Activated T-helper 17 cell treated with anti-CD3 and anti-CD28 coated beads, Interleukin-2, amount 50 U/mL, for 72 hours (primary cell): Measurements from ENCODE around the gene HAVCR2. TPM values are rescaled to one million over a fixed set of nuclear protein-coding genes. Genes with fewer than 3 reads are reported as not detected.

Experiments
- ATAC-seq: fragments of 150-1000 bp; cut with Tn5 transposase; replicated peaks from 2 replicates; pipeline ENCODE4 v1.10.0; 2021; ENCODE audit warnings: mild to moderate bottlenecking, moderate library complexity
- H3K27ac Mint-ChIP-seq: one replicate; pipeline ENCODE4 v1.8.0; 2022; ENCODE audit warnings: mixed read lengths
- H3K27me3 Mint-ChIP-seq: one replicate; pipeline ENCODE4 v1.8.0; 2022; ENCODE audit warnings: mixed read lengths
- H3K36me3 Mint-ChIP-seq: one replicate; pipeline ENCODE4 v1.8.0; 2022; ENCODE audit warnings: low read depth, mild to moderate bottlenecking, mixed read lengths
- H3K4me1 Mint-ChIP-seq: one replicate; pipeline ENCODE4 v1.8.0; 2022; ENCODE audit warnings: mixed read lengths
- H3K4me3 Mint-ChIP-seq: one replicate; pipeline ENCODE4 v1.8.0; 2022; ENCODE audit warnings: mild to moderate bottlenecking, mixed read lengths
- H3K9me3 Mint-ChIP-seq: one replicate; pipeline ENCODE4 v1.8.0; 2022; ENCODE audit warnings: mixed read lengths
- total RNA-seq, 2 donors: library from RNA; stranded (reverse); gene quantifications; one replicate each; pipeline ENCODE4 v1.2.3, GENCODE V29; 2022

HAVCR2 gene
- total RNA-seq, 2 donors from 2014 or later: 35.4 to 46.9 TPM

GRCh38 chr5:157045601-157046000 is 63.2 kb downstream of the HAVCR2 start:
- Mint-ChIP-seq H3K4me3 (no peak overlapping the region), H3K36me3 (no peaks in the 10 kb centered on the region), H3K27ac (no peak overlapping the region), H3K4me1 (peaks cover 9% of the 10 kb centered on the region), H3K27me3 (no peaks in the 10 kb centered on the region), H3K9me3 (no peaks in the 10 kb centered on the region)
- no peak for ATAC-seq

GRCh38 chr5:157038568-157039187 is 70.2 kb downstream of the HAVCR2 start:
- no peak overlapping the region for H3K27ac Mint-ChIP-seq
- ATAC-seq: peak; percentile 21
- H3K27me3 Mint-ChIP-seq: no peaks in the 10 kb centered on the region
- H3K4me3 Mint-ChIP-seq: no peak overlapping the region
- peaks cover 6% of the 10 kb centered on the region for H3K4me1 Mint-ChIP-seq
- H3K36me3 Mint-ChIP-seq: no peaks in the 10 kb centered on the region
- H3K9me3 Mint-ChIP-seq: no peaks in the 10 kb centered on the region

Other genes with a start within 250 kb of the HAVCR2 start
- 1 to 10 TPM in 1 of 2 donors, under 1 TPM in 1; 0.67 to 1.3 TPM for gene TIMD4, start 145.8 kb downstream of the HAVCR2 start, total RNA-seq
- gene HAVCR1, start 49.9 kb downstream of the HAVCR2 start, total RNA-seq: 1 to 10 TPM in 1 of 2 donors, not detected in 1; 1.5 TPM
- 10 to 100 TPM in 1 of 2 donors, 1 to 10 TPM in 1; 9.3 to 20.3 TPM for gene MED7, start 33.8 kb upstream of the HAVCR2 start, total RNA-seq
- gene GARIN3, start 57.2 kb upstream of the HAVCR2 start, total RNA-seq: under 1 TPM; 0.09 to 0.85 TPM
- 100 to 1,000 TPM; 144 to 277 TPM for gene ITK, start 71.8 kb upstream of the HAVCR2 start, total RNA-seq
- gene CYFIP2, start 157.1 kb upstream of the HAVCR2 start, total RNA-seq: 100 to 1,000 TPM; 269 to 291 TPM